Keratinocyte (primary cell): ENCODE results near the gene GPR37L1. TPM values are rescaled to one million over a fixed set of nuclear protein-coding genes. Genes with fewer than 3 reads are reported as not detected.

Experiments
- DNase-seq: peaks from one replicate; pipeline ENCODE4 v3.0.0-alpha.2; 2011; ENCODE audit warnings: low read depth, missing footprints, low spot score
- FAIRE-seq: peaks from 2 replicates; lab custom pipeline; 2011; peaks lifted over from hg19 to GRCh38; lab: Jason Lieb, UNC
- H2AFZ ChIP-seq: 2 replicates; pipeline ENCODE4 v1.6.0; 2012; ENCODE audit warnings: low read length, control low read depth, inconsistent platforms; ENCODE audit not compliant: control insufficient read depth
- H3K27ac ChIP-seq: 2 replicates; pipeline ENCODE4 v1.5.1; 2011; ENCODE audit warnings: low read length; ENCODE audit not compliant: control insufficient read depth, insufficient read depth
- H3K27me3 ChIP-seq: 3 replicates; pipeline ENCODE4 v1.6.0; 2011; ENCODE audit warnings: low read length; ENCODE audit not compliant: control insufficient read depth, insufficient read depth; ENCODE audit errors: extremely low read depth
- H3K36me3 ChIP-seq, 2 experiments: 2 replicates in 1 of 2; 3 replicates in 1 of 2; pipeline ENCODE4 v1.5.1; 2011; ENCODE audit warnings: low read length in 2 of 2, mild to moderate bottlenecking in 1 of 2; ENCODE audit not compliant: control insufficient read depth in 2 of 2, insufficient read depth in 2 of 2; ENCODE audit errors: extremely low read depth in 1 of 2
- H3K4me1 ChIP-seq: 3 replicates; pipeline ENCODE4 v1.5.1; 2011; ENCODE audit warnings: low read length; ENCODE audit not compliant: control insufficient read depth, insufficient read depth; ENCODE audit errors: extremely low read depth
- H3K4me2 ChIP-seq: 3 replicates; pipeline ENCODE4 v1.6.0; 2011; ENCODE audit warnings: low read depth, low read length; ENCODE audit not compliant: control insufficient read depth, insufficient read depth; ENCODE audit errors: extremely low read depth
- H3K4me3 ChIP-seq, 3 experiments: fragments of 200-600 bp in 1 of 3; sonication (generic) in 1 of 3; 2 replicates in 2 of 3; 3 replicates in 1 of 3; pipeline ENCODE4 v1.5.1; 2011 to 2016; ENCODE audit warnings: low read length in 3 of 3, mild to moderate bottlenecking in 3 of 3, control low read depth in 2 of 3, inconsistent platforms in 1 of 3, low read depth in 1 of 3, mixed read lengths in 1 of 3, mixed run types in 1 of 3, moderate library complexity in 1 of 3; ENCODE audit not compliant: control insufficient read depth in 2 of 3, insufficient read depth in 2 of 3; ENCODE audit errors: extremely low read depth in 1 of 3
- H3K79me2 ChIP-seq: 2 replicates; pipeline ENCODE4 v1.6.0; 2012; ENCODE audit warnings: low read length; ENCODE audit not compliant: control insufficient read depth, insufficient read depth
- H3K9ac ChIP-seq: 3 replicates; pipeline ENCODE4 v1.6.0; 2011; ENCODE audit warnings: low read length; ENCODE audit not compliant: control insufficient read depth, insufficient read depth; ENCODE audit errors: extremely low read depth
- H3K9me1 ChIP-seq: 3 replicates; pipeline ENCODE4 v1.6.0; 2011; ENCODE audit warnings: low read length; ENCODE audit not compliant: control insufficient read depth, insufficient read depth; ENCODE audit errors: extremely low read depth
- H3K9me3 ChIP-seq: 2 replicates; pipeline ENCODE4 v1.5.1; 2012; ENCODE audit warnings: low read depth, low read length; ENCODE audit not compliant: control insufficient read depth
- H4K20me1 ChIP-seq: 3 replicates; pipeline ENCODE4 v1.6.0; 2011; ENCODE audit warnings: low read length; ENCODE audit not compliant: control insufficient read depth, insufficient read depth; ENCODE audit errors: extremely low read depth
- CTCF ChIP-seq, 3 experiments: IDR thresholded peaks in 1 of 3; conservative IDR thresholded peaks in 1 of 3; optimal IDR thresholded peaks in 1 of 3; 2 replicates in 2 of 3; 3 replicates in 1 of 3; pipeline versions ENCODE3 to v1.5.1; 2011; ENCODE audit warnings: low read length in 3 of 3, mild to moderate bottlenecking in 3 of 3, moderate library complexity in 2 of 3, control low read depth in 1 of 3, inconsistent platforms in 1 of 3; ENCODE audit not compliant: insufficient read depth in 2 of 3; ENCODE audit errors: extremely low read depth in 1 of 3
- EZH2 ChIP-seq: IDR thresholded peaks from one replicate; pipeline ENCODE4 v1.6.1; 2012; ENCODE audit warnings: inconsistent platforms, mild to moderate bottlenecking, low read length, moderate library complexity
- dilution Hi-C: fragments of 300-500 bp; cut with MboI; formaldehyde crosslinking; loops from one replicate; pipeline ENCODE4 v1.7.0; 2020; ENCODE audit warnings: low sequenced_read_pairs; ENCODE audit not compliant: extremely low pct_ligation_motif_present
- polyA plus RNA-seq, 5 experiments: library from polyadenylated mRNA; depleted of rRNA in 3 of 5; stranded (reverse) in 3 of 5; stranded (forward) in 1 of 5; unstranded in 1 of 5; fragments of >200 nt; gene quantifications; 1 replicate in 1 of 5; 2 replicates in 3 of 5; 3 replicates in 1 of 5; pipeline versions ENCODE4 v1.2.1 to v1.2.3, GENCODE V29; 2011 to 2012; ENCODE audit warnings: missing spikeins in 2 of 5, low read depth in 1 of 5, low replicate concordance in 1 of 5

Gene GPR37L1
- polyA plus RNA-seq, 1 donor (not counting 4 experiments of a cell fraction or from before 2014, with no cell fraction given), result not detected

- no peaks in the 10 kb centered on the region for H4K20me1 ChIP-seq
- H3K79me2 ChIP-seq, result no peaks in the 10 kb centered on the region
- H3K27ac ChIP-seq, result no peak overlapping the region
- H3K4me2 ChIP-seq, result no peak overlapping the region
- H3K9me3 ChIP-seq, result no peaks in the 10 kb centered on the region
- H3K4me1 ChIP-seq, result no peaks in the 10 kb centered on the region
- H3K4me3 ChIP-seq, result no peak overlapping the region
- DNase-seq, result no peak
- dilution Hi-C loops, result no loop called here
- peaks cover 3% of the 10 kb centered on the region for H3K27me3 ChIP-seq
- H2AFZ ChIP-seq, result no peak overlapping the region
- H3K36me3 ChIP-seq, result no peaks in the 10 kb centered on the region
- no peaks in the 10 kb centered on the region for H3K9me1 ChIP-seq
- no peak for FAIRE-seq
- H3K9ac ChIP-seq, result no peak overlapping the region
- TF ChIP-seq CTCF (optimal IDR thresholded peaks at IDR 0.05 in 1 of 3, IDR thresholded peaks at IDR 0.05 in 1 of 3, conservative IDR thresholded peaks at IDR 0.05 in 1 of 3; ENCODE audit: extremely low read depth in 1 of 3, insufficient read depth in 2 of 3, low read length in 3 of 3), result no peak
- no peak for TF ChIP-seq EZH2
These were observed 49.3 kb downstream of the GPR37L1 start for GRCh38 chr1:202172015-202172355.

DNA sequence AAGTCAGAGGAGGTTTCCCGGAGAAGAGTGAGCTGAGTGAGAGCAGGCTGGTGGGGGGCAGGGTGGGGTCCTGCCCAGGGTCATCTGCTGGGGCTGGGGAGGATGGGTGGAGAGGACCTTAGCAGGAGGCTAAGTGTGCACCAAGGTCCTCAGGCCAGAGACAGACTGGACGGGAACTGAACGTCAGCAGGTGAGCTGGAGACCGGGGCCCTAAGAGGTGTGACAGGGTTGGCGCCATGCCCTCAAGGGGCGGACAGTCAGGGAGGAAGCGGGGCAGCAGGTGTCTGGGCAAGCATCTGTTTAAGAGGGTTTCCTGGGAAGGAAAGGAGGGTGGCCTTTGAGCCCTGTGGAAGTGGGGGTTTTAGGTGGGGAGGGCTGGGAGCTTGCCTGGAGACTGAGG, 51.3 kb downstream of the GPR37L1 start:
- no peaks in the 10 kb centered on the region for H3K4me1 ChIP-seq
- no peak overlapping the region for H2AFZ ChIP-seq
- no peaks in the 10 kb centered on the region for H3K9me3 ChIP-seq
- no peaks in the 10 kb centered on the region for H3K79me2 ChIP-seq
- peaks cover 8% of the 10 kb centered on the region for H3K27me3 ChIP-seq
- no peak overlapping the region for H3K9ac ChIP-seq
- no peak overlapping the region for H3K4me3 ChIP-seq
- TF ChIP-seq EZH2 (no peak), CTCF (optimal IDR thresholded peaks at IDR 0.05 in 1 of 3, IDR thresholded peaks at IDR 0.05 in 1 of 3, conservative IDR thresholded peaks at IDR 0.05 in 1 of 3; ENCODE audit: extremely low read depth in 1 of 3, insufficient read depth in 2 of 3, low read length in 3 of 3) (no peak)
- FAIRE-seq, result no peak
- H3K36me3 ChIP-seq, result no peaks in the 10 kb centered on the region
- no peak for DNase-seq
- H3K4me2 ChIP-seq, result no peak overlapping the region
- H4K20me1 ChIP-seq, result no peaks in the 10 kb centered on the region
- dilution Hi-C loops, result no loop called here
- H3K9me1 ChIP-seq, result no peaks in the 10 kb centered on the region
- no peak overlapping the region for H3K27ac ChIP-seq
